ENCODE results near the gene PRPF19. TPM values are rescaled to one million over a fixed set of nuclear protein-coding genes. Genes with fewer than 3 reads are reported as not detected.

Gene PRPF19
- total and polyA plus RNA-seq, 2 of the 8 experiments (the other 6 are each of a cell fraction or from before 2014, with no cell fraction given) = 107 to 141 TPM

- FAIRE-seq = no peak
Observed at GRCh38 chr11:60851327-60852104, 54.9 kb downstream of the PRPF19 start.

More at GRCh38 chr11:60851327-60852104, 54.9 kb downstream of the PRPF19 start:
- H2BK15ac ChIP-seq (ENCODE audit: low read length) = no peak overlapping the region
- H3K27me3 ChIP-seq (replicated peaks in 1 of 4; ENCODE audit: control insufficient read depth in 3 of 4, extremely low read depth in 1 of 4, insufficient read depth in 3 of 4, low read length in 3 of 4) = peaks cover 3 to 26% (median 16%) of the 10 kb centered on the region in 4 experiments; a peak in 6 of 7 replicates
- no peak overlapping the region for H2AFZ ChIP-seq (ENCODE audit: low read length)
- H4K5ac ChIP-seq (ENCODE audit: insufficient read length, low read depth, low read length) = no peak overlapping the region
- ChIA-PET CTCF (ENCODE audit: partially characterized antibody) (interaction anchor here (0.7 to 5.1 kb wide), 11 partner anchors 9 to 717 kb away, joined by 3 to 22 read pairs (median 4); no protein-coding TSS in a partner anchor), POLR2A (ENCODE audit: partially characterized antibody) (interaction anchor here (1.0 to 7.5 kb wide), 7 partner anchors 9 to 48 kb away, joined by 3 to 54 read pairs (median 5); partner anchors contain the start of genes CCDC86 and ZP1)
- no peak overlapping the region for H4K91ac ChIP-seq (replicated peaks; ENCODE audit: insufficient read length, low read length)
- H2BK12ac ChIP-seq (ENCODE audit: low read depth, low read length) = no peak overlapping the region
- no peak overlapping the region for H3K23ac ChIP-seq (ENCODE audit: insufficient read length)
- H2AK5ac ChIP-seq (ENCODE audit: low read depth, low read length) = no peak overlapping the region
- no peaks in the 10 kb centered on the region; the same call in 1 of the 2 replicates for H3K23me2 ChIP-seq (ENCODE audit: low read depth, low read length)
- no peak overlapping the region for H4K8ac ChIP-seq (ENCODE audit: extremely low read depth, insufficient read depth, low read length)
- DNase-seq (ENCODE audit: low read depth in 1 of 2, low spot score in 2 of 2) = no peak
- H3K36me3 ChIP-seq (ENCODE audit: control insufficient read depth in 2 of 4, insufficient read depth in 4 of 4, low read length in 3 of 4) = peaks cover 13 to 26% (median 21%) of the 10 kb centered on the region in 4 experiments
- H2BK120ac ChIP-seq (replicated peaks; ENCODE audit: low read depth, low read length) = no peak overlapping the region
- TF ChIP-seq EGR1 (IDR thresholded peaks at IDR 0.05; ENCODE audit: borderline replicate concordance, low read depth, low read length) (no peak), EZH2 (IDR thresholded peaks at IDR 0.05; ENCODE audit: low read depth, low read length, severe bottlenecking) (no peak), SAP30 (IDR thresholded peaks at IDR 0.05; ENCODE audit: insufficient read depth, insufficient replicate concordance, low read length) (no peak), RBBP5 (IDR thresholded peaks at IDR 0.05; ENCODE audit: borderline replicate concordance, low read depth, low read length) (0 out of 2 replicates have a peak, but pooled peaks have one; percentile 16), BRCA1 (IDR thresholded peaks at IDR 0.05; ENCODE audit: low read depth, low read length) (no peak), POU5F1 (IDR thresholded peaks at IDR 0.05; ENCODE audit: low read depth, low read length) (no peak)
- peaks cover 5 to 18% of the 10 kb centered on the region in 2 experiments for H4K20me1 ChIP-seq (replicated peaks in 1 of 2; ENCODE audit: control insufficient read depth in 1 of 2, insufficient read depth in 2 of 2, low read length in 2 of 2)
- no peak overlapping the region for H2BK5ac ChIP-seq (ENCODE audit: low read depth, low read length)
- peak overlapping the region; percentile 65 to 69; a peak in 3 of 4 replicates for H3K4me2 ChIP-seq (ENCODE audit: insufficient read depth in 1 of 2, low read depth in 2 of 2, low read length in 2 of 2)
- H3K18ac ChIP-seq (ENCODE audit: extremely low read depth, low read length) = no peak overlapping the region
- H2BK20ac ChIP-seq (ENCODE audit: low read length) = no peak overlapping the region
- H3K27ac ChIP-seq (ENCODE audit: low read depth, low read length) = no peak overlapping the region
- H3K14ac ChIP-seq (ENCODE audit: insufficient read length) = no peak overlapping the region
- H3K79me1 ChIP-seq (ENCODE audit: low read depth, low read length) = no peaks in the 10 kb centered on the region
- H3K9me3 ChIP-seq (ENCODE audit: insufficient read depth in 2 of 2, low read depth in 1 of 2, low read length in 1 of 2) = peaks cover 0 to 9% of the 10 kb centered on the region in 2 experiments; a peak in 1 of 4 replicates
- no peak overlapping the region; a peak in 2 of 7 replicates for H3K9ac ChIP-seq (replicated peaks in 1 of 4; ENCODE audit: extremely low read depth in 1 of 4, low read depth in 3 of 4, low read length in 3 of 4)
- H3K56ac ChIP-seq (replicated peaks; ENCODE audit: insufficient read length, low read depth, low read length) = no peak overlapping the region
- H3K4ac ChIP-seq (replicated peaks; ENCODE audit: insufficient read length, low read depth, low read length) = no peak overlapping the region
- H3K4me3 ChIP-seq (ENCODE audit: extremely low read depth in 1 of 4, insufficient read depth in 2 of 4, low read depth in 3 of 4, low read length in 4 of 4) = peak overlapping the region in 1 of 4 experiments; percentile 49; a peak in 1 of 8 replicates
- H3K79me2 ChIP-seq (ENCODE audit: control insufficient read depth in 1 of 2, insufficient read depth in 2 of 2, low read length in 2 of 2) = no peaks in the 10 kb centered on the region
- 85% methylated on average over 17 of the region's 17 CpGs; no CpG with 5 or more reads in 1 of the 2 experiments for WGBS, 2 experiments (ENCODE audit: extremely low coverage in 1 of 2, insufficient coverage in 1 of 2, insufficient read length in 1 of 2, insufficient replicate concordance in 2 of 2, low coverage in 1 of 2, low lambda C conversion rate in 2 of 2, missing lambda C conversion rate in 1 of 2)
- H3K4me1 ChIP-seq (replicated peaks in 1 of 4; ENCODE audit: control insufficient read depth in 3 of 4, insufficient read depth in 4 of 4, low read length in 3 of 4) = peaks cover 0 to 5% (median 0%) of the 10 kb centered on the region in 4 experiments; a peak in 2 of 7 replicates
